NCI-H345 (cell line): ENCODE measurements around the gene MRGPRG.

Experiments used
- DNase-seq: peaks from one replicate; lab custom pipeline; 2025; lab: John Stamatoyannopoulos, UW

Gene MRGPRG

GRCh38 chr11:3195251-3196160 is 23.1 kb downstream of the MRGPRG start:
- no peak for DNase-seq

DNA sequence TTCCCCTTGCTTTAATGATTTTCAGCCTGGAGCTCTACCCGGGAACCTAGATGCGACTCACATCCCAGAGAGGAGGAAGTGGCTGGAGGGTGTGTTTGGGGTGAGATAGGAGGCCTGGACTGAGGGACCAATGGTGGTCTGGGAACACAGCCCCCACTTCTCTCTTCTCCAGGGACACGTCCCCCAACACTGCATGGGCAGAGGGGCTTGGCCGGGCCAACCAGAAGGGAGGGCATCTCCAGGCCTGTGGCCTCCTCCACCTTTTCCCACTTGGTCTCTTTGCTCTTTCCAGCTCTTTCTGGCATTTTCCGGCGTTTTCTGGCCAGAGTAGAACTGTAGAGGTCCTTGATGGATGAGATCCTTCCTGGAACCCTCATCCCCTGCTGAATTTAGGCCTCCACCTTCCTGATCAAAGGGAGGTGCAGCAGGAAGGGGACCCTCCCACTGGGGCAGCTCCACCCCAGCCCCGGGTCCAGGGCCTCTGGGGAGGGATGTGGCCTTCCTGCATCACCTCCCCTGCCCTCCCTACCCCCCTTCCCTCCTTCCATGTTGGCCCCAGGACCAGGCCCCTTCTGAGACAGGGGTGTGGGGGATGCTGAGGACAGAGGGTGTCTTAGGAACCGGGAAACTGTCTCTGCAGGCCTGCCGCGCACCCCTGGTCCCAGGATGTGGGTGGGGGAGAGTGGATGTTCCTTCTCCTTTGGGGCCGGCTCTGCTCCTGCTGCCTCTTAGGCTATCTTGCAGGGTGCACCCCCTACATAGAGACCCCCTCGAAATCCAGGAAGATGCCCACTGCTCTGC is 24.4 kb downstream of the MRGPRG start:
- DNase-seq = no peak

DNA sequence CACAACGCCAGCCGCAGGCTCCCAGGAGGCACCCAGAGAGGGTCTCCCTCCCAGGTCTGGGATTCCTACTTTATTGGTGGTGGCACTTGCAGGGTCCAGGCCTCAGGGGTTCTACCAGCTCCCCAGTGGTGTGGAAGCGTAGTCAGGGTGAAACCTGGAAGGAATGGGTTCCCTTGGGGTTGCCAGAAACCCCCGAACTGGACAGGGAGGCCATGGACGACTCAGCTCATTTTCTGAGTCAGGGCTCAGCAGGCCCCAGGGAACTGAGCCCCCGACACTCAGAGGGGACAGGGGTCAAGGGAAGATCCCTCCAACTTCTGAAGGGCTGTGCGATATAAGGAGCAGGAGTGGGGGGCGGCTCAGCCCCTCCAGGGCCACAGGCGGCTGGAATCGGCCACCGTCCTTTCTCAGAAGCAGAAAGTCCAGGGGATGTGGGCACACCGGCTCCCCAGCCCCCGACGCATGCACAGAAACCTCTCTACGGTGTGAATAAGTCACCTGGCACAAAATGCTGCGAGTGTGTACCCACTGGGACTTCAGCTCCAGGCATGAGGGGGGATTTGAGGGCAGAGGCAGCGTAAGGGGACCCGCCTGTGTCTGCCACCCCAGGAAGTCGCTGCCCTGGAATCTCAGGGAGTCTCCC is 25.1 kb downstream of the MRGPRG start:
- no peak for DNase-seq

- DNase-seq = no peak
Measured at GRCh38 chr11:3192511-3193372, 25.9 kb downstream of the MRGPRG start.

DNA sequence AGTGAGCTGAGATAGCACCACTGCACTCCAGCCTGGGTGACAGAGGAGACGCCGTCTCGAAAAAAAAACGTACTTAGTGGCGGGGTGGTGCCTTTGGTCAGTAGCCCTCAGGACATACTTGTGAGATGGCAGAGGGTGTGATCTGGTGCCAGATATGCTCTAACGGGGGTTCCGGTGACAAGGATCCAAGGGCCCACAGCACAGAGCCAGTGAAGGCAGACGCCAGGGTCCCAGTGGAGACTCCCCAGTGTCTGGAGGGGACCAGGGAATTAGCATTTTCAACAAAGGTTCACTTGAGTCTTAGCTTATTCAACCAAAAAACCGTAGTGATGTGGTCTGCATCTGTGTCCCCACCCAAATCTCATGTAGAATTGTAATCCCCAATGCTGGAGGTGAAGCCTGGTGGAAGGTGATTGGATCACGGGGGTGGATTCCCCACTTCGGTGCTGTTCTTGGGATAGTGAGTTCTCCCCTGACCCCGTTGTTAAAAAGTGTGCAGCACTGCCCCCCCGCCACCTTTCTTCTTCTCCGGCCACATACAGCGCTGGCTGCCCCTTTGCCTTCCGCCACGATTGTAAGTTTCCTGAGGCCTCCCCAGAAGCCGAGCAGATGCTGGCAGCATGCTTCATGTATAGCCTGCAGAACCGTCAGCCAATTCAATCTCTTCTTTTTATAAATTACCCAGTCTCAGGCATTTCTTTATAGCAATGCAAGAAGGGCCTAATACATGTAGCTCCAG is 26.9 kb downstream of the MRGPRG start:
- DNase-seq = no peak

DNA sequence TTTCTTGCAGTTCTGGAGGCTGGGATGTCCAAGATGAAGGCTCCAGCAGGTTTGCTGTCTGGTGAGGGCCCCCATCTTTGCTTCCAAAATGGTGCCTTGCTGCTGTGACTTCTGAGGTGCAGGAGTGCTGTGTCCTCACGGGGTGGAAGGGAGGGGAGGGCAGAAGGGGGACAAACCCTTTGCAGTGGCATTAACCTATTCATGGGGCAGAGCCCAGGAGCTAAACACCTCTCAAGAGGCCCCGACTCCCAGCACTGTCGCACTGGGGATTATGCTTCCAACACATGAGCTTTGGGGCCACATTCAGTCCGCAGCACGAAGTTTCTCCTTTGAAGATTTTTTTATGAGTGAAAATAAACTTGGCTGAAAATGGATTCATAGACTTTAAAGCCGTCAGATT is 28.0 kb downstream of the MRGPRG start:
- DNase-seq = no peak

DNA sequence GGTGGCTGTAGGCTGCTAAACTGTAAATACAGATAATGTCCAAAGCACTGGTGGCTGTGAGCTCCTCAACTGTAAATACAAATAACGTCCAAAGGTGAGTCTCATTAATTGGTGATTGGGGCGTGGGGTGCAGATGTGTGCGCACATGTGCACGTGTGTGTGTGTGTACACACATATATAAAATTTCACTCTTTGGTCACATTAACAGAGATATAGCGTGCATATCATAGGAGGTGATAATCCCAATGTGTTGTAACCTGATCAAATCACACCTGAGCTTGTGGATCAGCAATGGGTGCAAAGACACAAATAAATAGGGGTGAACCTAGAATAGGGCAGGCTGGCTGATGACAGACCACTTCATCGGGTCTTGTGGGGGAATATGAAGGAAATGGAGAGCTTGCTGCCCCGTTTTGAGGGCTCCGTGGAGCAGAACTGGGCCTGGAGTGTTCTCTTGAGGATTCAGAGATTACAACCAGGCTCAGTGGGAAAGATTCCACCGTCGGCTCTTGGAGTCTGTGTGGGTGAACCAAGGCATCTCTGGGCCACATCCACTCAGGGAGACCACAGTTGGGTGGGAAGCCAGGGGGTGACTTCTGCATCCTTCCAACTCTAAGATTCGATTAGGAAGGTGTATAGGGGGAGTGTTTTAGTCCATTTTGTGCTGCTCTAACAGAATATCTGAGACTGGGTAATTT is 28.6 kb downstream of the MRGPRG start:
- DNase-seq = no peak

DNA sequence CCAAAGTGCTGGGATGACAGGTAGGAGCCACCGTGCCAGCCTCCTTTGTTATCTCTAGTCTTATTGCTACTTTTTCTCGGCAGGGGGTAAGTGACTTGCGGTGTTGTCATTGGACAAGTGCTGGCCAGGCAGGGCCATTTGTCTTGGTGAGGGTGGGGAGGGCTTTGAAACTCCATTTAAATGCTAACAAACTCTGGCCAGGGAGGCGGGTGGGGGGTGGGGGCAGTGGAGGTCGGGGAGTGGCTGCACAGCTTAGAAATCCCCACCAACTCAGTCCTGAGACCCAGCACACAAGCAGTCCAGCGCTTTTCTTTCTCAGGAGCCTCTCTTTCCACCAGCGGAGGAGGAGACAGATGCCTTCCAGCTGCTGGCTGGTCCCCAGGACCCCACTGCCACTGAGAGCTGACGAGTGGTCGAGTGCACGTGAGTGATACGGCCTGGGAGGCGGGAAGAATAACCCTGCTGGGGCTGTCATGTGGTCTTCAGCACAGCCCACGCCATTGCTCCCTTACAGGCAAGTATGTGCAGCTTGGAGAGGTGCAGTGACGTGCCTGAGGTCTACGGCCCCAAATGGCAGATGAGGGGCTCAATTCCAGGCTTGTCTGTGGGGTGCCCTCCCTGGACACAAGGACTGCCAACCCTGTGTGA is 29.3 kb downstream of the MRGPRG start:
- DNase-seq = no peak

DNA sequence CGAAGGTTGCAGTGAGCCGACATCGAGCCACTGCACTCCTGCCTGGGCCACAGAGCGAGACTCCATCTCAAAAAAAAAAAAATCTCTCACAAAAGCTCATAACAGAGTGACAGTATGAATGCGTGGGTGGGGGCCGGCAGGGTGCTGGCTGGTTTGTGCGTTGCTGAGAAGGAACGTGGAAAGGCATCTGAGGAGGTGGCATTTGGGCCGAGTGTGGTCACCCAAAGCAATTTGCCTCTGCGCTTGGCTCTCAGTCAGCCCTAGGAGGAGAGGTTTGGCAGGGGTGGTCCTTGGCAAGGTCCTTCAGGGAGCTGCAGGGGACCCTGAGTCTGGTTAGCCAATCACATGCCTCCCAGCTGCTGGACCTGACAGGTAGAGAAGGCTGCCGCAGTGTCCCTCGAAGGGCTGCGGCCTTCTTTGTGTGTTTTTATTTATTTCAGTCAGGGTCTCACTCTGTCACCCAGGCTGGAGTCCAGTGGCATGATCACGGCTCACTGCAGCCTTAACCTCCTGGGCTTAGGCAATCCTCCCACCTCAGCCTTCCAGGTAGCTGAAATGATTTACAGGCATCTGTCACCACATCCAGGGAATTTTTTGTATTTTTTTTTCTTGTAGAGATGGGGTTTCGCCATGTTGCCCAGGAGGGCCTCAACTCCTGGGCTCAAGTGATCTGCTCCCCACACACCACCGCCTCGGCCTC is 30.0 kb downstream of the MRGPRG start:
- DNase-seq = no peak

- DNase-seq = no peak
Measured at GRCh38 chr11:3186166-3186953, 32.3 kb downstream of the MRGPRG start.

- DNase-seq = no peak
Measured at GRCh38 chr11:3184732-3185347, 33.8 kb downstream of the MRGPRG start.

DNA sequence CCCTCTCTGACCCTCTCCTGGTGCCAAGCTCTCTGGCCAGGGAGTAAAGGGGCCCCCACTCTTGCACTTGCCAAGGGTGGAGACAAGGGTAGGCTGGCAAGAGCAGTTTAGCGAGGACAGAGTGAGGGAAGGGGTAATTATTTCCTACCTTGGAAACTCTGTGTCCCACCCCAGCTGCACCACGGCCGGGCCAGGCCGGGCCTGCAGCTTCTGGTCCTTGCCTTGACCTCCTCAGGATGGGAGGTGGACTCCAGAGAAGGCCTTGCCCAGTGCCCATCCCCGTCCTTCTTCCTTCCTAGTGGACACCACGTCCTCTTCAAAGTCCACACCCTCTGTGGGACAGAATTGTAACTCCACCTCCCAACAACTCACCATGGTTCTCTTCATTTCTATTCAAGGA is 35.1 kb downstream of the MRGPRG start:
- DNase-seq = no peak

DNA sequence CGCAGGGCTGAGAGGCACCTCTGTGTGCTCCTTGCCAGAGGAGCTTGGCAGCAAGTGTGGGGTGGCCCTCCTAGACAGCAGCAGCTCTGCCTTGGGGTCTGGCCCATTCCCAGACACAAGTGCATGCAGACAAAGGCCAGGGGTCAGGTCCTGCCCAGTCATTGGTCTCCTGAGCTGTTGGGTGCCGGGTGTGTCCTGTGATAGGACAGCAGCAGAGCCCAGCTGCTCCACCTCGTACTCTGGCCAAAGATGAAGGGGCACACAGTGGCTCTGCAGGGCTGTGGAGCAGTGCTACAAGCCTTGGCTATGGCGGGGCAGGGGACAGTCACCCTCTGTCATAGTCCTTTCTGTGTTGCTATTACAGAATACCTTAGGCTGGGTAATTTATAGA is 36.2 kb downstream of the MRGPRG start:
- no peak for DNase-seq

GRCh38 chr11:3181725-3182461 is 36.7 kb downstream of the MRGPRG start:
- no peak for DNase-seq

DNA sequence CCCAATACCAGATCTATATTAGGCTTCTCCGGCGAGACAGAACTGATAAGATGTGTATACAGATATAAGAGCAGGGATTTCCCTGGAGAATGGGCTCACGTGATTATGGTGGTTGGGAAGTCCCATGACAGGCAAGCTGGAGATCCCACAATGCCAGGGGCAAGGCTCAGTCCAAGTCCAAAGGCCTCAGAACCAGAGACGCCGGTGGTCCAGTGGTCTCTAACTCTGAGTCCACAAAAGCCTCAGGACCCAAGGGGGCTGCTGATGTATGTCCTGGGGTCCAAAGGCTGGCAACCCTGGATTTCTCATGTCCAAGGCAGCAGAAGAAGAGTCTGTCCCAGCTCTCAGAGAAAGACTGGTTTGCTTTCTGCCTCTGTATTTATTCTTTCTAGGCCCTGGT is 37.7 kb downstream of the MRGPRG start:
- no peak for DNase-seq

DNA sequence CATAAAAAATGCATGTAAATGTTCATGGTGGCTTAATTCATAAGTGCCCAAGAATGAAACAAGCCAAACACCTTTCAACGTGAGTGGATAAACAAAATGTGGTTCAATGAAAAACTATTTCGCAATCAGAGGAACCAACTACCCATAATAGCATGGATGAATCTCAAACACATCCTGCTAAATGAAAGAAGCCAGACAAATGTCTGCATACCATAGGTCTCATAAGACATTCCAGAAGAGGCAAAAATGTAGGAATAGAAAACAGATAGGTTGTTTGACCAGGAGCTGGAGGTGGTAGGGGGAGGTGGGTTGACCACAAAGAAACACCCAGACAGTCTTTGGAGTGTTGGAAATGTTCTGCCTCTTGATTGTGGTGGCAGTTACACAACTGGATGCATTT is 40.3 kb downstream of the MRGPRG start:
- no peak for DNase-seq

DNA sequence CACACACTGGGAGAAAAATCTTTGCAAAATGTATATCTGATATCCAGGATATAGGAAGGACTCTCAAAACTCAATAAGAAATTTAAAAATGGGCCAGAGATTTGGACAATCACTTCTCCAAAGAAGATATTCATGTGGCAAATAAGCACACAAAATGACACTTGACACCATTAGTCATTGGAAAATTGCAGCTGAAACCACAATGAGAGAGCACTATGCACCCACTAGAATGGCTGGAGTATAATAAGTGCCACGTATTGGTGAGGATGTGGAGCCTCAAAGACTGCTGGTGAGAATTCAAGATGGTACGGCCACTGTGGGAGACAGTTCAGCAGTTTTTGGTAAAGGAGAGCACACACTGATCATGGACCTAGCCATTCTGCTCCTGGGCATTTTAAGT is 40.7 kb downstream of the MRGPRG start:
- no peak for DNase-seq
